Omental fat pad (tissue), 4 donors: ENCODE measurements around the gene ANO8. TPM values are rescaled to one million over a fixed set of nuclear protein-coding genes. Genes with fewer than 3 reads are reported as not detected.
"Not testable (repeated sequence)": the region's sequence is repeated elsewhere in the genome, so short reads cannot be mapped to it uniquely, and the experiment has no call there.

Experiments used
- ATAC-seq: fragments of 150-250 bp; one replicate; pipeline ENCODE4 v1.9.1; 2016; ENCODE audit warnings: mild to moderate bottlenecking, moderate library complexity; ENCODE audit not compliant: low FRiP score
- DNase-seq: peaks from one replicate; pipeline ENCODE4 v3.0.0-alpha.2; 2019; ENCODE audit warnings: low spot score
- CTCF ChIP-seq, 3 donors: fragments of 450-650 bp; IDR thresholded peaks; one replicate each; pipeline ENCODE4 v1.5.1; 2016 to 2017; ENCODE audit warnings: antibody characterized with exemption in 3 of 3, mild to moderate bottlenecking in 3 of 3, moderate library complexity in 2 of 3
- total RNA-seq, 4 donors: library from RNA; depleted of rRNA; stranded (reverse); fragments of >200 nt; gene quantifications; one replicate each; pipeline ENCODE4 v1.1.0, GENCODE V29; 2016

The ANO8 gene
- total RNA-seq, 4 donors from 2014 or later = 5.5 to 6.1 (median 5.8) TPM

GRCh38 chr19:17300992-17301619, 33.5 kb downstream of the ANO8 start:
- ATAC-seq (no peak), DNase-seq (no peak)
- TF ChIP-seq CTCF (IDR thresholded peaks at IDR 0.05) = no peak

DNA sequence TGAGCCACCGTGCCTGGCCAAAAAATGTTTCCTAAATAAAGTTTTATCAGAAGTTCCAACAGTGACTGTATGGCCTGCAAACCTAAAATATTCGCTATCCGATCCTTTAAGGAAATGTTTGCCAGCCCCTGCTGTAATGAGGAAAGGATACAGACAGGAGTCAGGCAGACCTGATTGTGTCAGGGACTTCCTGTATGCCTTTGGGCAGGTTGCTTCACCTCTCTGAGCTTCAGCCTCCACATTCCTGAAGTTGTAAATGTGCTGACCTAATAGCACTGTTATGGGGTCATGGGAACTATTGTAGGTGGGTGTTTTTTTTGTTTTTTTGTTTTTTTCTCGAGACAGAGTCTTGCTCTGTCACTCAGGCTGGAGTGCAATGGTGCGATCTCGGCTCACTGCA, 37.7 kb downstream of the ANO8 start:
- TF ChIP-seq CTCF (IDR thresholded peaks at IDR 0.05) = no peak
- ATAC-seq (no peak), DNase-seq (no peak)

- ATAC-seq = no peak
- no peak for TF ChIP-seq CTCF (IDR thresholded peaks at IDR 0.05)
- DNase-seq = no peak
Observed at GRCh38 chr19:17296273-17296672, 38.4 kb downstream of the ANO8 start.

DNA sequence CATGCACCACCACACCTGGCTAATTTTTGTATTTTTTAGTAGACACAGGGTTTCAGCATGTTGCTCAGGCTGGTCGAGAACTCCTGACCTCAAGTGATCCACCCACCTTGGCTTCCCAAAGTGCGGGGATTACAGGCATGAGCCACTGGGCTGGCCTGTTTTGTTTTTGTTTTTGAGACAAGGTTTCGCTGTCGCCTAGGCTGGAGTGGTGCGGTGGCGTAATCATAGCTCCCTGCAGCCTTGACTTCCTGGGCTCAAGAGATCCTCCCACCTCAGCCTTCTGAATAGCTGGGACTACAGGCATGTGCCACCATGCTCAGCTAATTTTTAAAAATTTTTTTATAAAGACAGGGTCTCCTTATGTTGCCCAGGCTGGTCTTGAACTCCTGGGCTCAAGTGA, 39.1 kb downstream of the ANO8 start:
- ATAC-seq, DNase-seq: not testable (repeated sequence)

GRCh38 chr19:17294051-17294891, 40.4 kb downstream of the ANO8 start:
- no peak for ATAC-seq
- DNase-seq = no peak
- TF ChIP-seq CTCF (IDR thresholded peaks at IDR 0.05) = no peak

DNA sequence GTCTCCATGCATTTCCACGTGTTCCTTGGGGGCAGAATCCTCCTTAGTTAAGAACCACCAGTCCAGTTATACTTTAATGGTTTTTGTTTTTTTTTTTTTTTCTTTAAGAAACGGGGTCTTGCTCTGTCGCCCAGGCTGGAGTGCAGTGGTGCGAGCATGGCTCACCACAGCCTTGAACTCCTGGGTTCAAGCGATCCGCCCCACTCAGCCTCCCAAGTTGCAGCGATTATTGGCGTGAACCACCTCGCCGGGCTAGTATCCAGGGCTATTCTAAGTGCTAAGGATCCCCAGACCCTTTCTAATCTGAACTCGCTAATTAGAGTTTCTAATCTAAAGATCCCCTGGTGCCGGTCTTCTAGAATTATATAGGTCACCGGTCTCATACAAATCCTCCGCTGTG, 41.0 kb downstream of the ANO8 start:
- ATAC-seq = no peak
- no peak for TF ChIP-seq CTCF (IDR thresholded peaks at IDR 0.05)
- DNase-seq = no peak

DNA sequence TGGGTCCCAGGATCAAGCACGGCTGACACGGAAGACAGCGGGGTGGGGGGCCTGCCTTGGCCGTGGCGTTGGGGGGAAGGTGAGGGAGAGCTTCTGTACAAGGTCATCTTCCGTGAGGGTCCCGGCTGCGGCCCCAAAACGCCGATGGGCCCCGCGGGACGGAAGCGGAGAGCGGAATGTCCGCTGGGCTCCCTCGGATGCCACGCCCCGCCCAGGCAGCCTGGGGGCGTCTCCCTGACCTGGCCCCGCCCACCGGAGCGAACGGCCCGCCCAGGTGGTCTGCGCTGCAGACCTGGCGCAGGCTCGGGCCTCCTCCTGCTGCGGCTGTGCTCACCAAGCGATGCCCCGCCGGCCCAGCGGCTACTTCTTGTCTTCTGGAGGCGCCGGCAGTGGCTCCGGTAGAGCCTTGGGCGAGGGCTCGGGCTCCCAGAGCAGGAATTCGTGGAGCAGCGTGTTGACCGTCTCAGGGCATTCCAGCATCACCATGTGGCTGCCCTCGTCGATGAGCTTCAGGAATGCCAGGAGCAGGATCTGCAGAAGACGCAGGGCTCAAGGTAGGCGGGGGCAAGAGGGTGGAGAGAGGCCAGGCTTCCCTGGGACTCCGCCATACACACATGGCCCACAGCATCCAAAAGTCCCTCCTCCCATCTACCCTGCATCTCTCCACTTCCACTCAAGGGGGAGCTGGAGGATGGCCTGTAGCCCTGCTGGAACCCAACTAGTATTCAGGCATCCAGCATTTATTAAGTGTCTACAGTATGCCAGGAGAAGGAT, 42.2 kb downstream of the ANO8 start:
- TF ChIP-seq CTCF (IDR thresholded peaks at IDR 0.05) = no peak
- peak; percentile 68 for DNase-seq

More for the DNA sequence above, 42.2 kb downstream of the ANO8 start:
- ATAC-seq = peak; percentile 93
